Esophagus muscularis mucosa (tissue), 4 donors: ENCODE measurements around the gene BRCA1. TPM values are rescaled to one million over a fixed set of nuclear protein-coding genes. Genes with fewer than 3 reads are reported as not detected.
A peak's percentile ranks its signal among the peaks of the same experiment; 100 is the strongest.

ENCODE experiments used
- DNase-seq: peaks from one replicate; pipeline ENCODE4 v3.0.0-alpha.2; 2017; ENCODE audit errors: extremely low spot score
- H3K27ac ChIP-seq, 4 donors: fragments of 200-600 bp; sonication (generic); replicated peaks in 1 of 4; 1 replicate in 3 of 4; 2 replicates in 1 of 4; pipeline ENCODE4 v1.5.1; 2016 to 2019; ENCODE audit warnings: mild to moderate bottlenecking in 1 of 4
- H3K27me3 ChIP-seq, 4 donors: fragments of 200-600 bp; sonication (generic); one replicate each; pipeline versions ENCODE4 v1.5.1 to v1.6.0; 2016 to 2019
- H3K36me3 ChIP-seq, 4 donors: fragments of 200-600 bp; sonication (generic); one replicate each; pipeline ENCODE4 v1.5.1; 2016 to 2019
- H3K4me1 ChIP-seq, 4 donors: fragments of 200-600 bp; sonication (generic); one replicate each; pipeline ENCODE4 v1.5.1; 2016 to 2019
- H3K4me3 ChIP-seq, 4 donors: fragments of 200-600 bp; sonication (generic); 1 replicate in 2 of 4; 2 replicates in 2 of 4; pipeline ENCODE4 v1.5.1; 2016 to 2019; ENCODE audit warnings: mild to moderate bottlenecking in 4 of 4, moderate library complexity in 1 of 4
- H3K9me3 ChIP-seq, 4 donors: fragments of 200-600 bp; sonication (generic); 1 replicate in 3 of 4; 2 replicates in 1 of 4; pipeline ENCODE4 v1.5.1; 2016 to 2019
- CTCF ChIP-seq, 3 experiments: fragments of 200-600 bp in 2 of 3; fragments of 450-650 bp in 1 of 3; sonication (generic) in 2 of 3; IDR thresholded peaks; one replicate each; pipeline ENCODE4 v1.5.1; 2017 to 2019; ENCODE audit warnings: antibody characterized with exemption in 3 of 3, mild to moderate bottlenecking in 2 of 3, moderate library complexity in 1 of 3
- EP300 ChIP-seq: sonication (generic); formaldehyde crosslinking; IDR thresholded peaks from one replicate; pipeline ENCODE4 v1.6.1; 2017; ENCODE audit warnings: antibody characterized with exemption
- POLR2A ChIP-seq: fragments of 450-650 bp; IDR thresholded peaks from one replicate; pipeline ENCODE4 v1.6.1; 2017; ENCODE audit warnings: antibody characterized with exemption, moderate library complexity, mild to moderate bottlenecking, low read depth
- POLR2AphosphoS5 ChIP-seq, 2 donors: sonication (generic); formaldehyde crosslinking; IDR thresholded peaks; one replicate each; pipeline ENCODE4 v1.6.1; 2017; ENCODE audit warnings: antibody characterized with exemption in 2 of 2
- WGBS: methylation state at CpG from one replicate; pipeline ENCODE4 v1.1.5; 2018; 5-methylcytosine and 5-hydroxymethylcytosine counted together
- intact Hi-C: fragments of 100-400 bp; cut with DNase I; formaldehyde crosslinking; loops from one replicate; pipeline ENCODE4 v1.15.1; 2023
- total RNA-seq, 4 donors: library from RNA; depleted of rRNA; stranded (reverse); fragments of >200 nt; gene quantifications; one replicate each; pipeline versions ENCODE4 v1.1.0 to v1.2.1, GENCODE V29; 2016

BRCA1 gene
- total RNA-seq, 4 donors from 2014 or later: 3.1 to 7.6 (median 4.7) TPM

GRCh38 chr17:43025290-43025657 lies 99.9 kb downstream of the BRCA1 start:
- Histone ChIP-seq H3K27me3 (no peaks in the 10 kb centered on the region), H3K27ac (peak overlapping the region; percentile 81 to 87 (median 83)), H3K36me3 (no peaks in the 10 kb centered on the region), H3K9me3 (no peaks in the 10 kb centered on the region), H3K4me3 (peak overlapping the region; percentile 61 to 67 (median 63)), H3K4me1 (peaks cover 12 to 36% (median 33%) of the 10 kb centered on the region in 4 donors)
- intact Hi-C loops: loop anchor here (2.0 kb wide), 1 partner anchor 100 kb away; the partner anchor contains the start of gene BRCA1
- DNase-seq: no peak
- TF ChIP-seq POLR2AphosphoS5 (IDR thresholded peaks at IDR 0.05) (no peak), POLR2A (no peak), EP300 (no peak), CTCF (IDR thresholded peaks at IDR 0.05) (no peak)
- WGBS: 9% methylated on average over 22 of the region's 27 CpGs

DNA sequence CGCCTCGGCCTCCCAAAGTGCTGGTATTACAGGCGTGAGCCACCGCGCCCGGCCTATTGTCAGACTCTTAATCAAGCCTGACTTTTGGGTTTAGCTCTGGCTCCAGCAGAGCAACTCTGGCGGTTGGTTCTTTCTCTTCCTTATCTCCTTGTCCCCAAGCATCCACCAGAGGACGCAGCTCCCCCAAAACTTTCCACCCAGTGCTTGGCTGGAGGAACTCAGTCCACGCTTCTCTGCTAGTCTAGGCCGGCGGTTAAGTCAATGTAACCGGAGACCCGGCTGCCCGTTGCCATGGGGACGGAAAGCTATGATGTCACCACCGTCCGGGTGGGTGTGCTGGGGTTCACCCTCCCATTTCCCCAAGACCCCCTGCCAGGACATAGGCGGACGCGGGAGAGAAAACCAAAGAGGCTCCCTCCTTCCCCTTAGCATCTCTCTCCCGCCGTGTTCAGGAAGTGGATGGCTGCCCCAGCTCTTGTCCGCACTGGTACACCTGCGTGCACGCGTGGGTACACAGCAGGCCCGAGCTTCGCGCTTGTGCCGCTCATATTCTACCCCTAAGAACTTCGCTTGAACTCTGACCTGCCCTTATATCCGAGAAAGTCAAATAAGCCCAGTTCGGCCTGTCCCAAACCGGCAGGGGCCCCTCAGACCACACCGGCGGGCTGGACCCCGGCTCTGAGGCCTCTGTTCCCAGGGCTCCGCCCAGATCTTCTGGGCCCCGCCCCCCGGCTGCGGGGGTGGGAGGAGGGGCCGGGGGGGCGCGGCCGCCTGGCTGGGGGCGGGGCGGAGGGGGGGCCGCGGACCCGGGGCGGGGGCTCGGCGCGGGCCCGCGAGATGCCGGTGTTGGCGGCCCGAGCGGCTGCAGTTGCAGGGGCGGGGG lies 100.5 kb downstream of the BRCA1 start, which contains the start of gene RND2:
Gene RND2, plus strand, starts transcription at position 825 of the 883 bp plus-strand sequence. CDS start 117 bp downstream, outside the sequence.
- peak within 1 kb of the TSS; percentile 61 to 67 (median 63) for H3K4me3 ChIP-seq
- H3K27me3 ChIP-seq: no peaks in the 10 kb centered on the region
- H3K4me1 ChIP-seq: peaks cover 18 to 43% (median 39%) of the 10 kb centered on the region in 4 donors
- DNase-seq: peak; percentile 97
- TF ChIP-seq CTCF (IDR thresholded peaks at IDR 0.05): peak; percentile 72 to 86 (median 85)
- TF ChIP-seq POLR2A: no peak
- peak; percentile 67 to 72 for TF ChIP-seq POLR2AphosphoS5 (IDR thresholded peaks at IDR 0.05)
- peak within 1 kb of the TSS; percentile 81 to 87 (median 83) for H3K27ac ChIP-seq
- 2% methylated on average over 41 of the region's 61 CpGs for WGBS
- intact Hi-C loops: loop anchor here (2.0 to 5.0 kb wide), 2 partner anchors 100 to 143 kb away; partner anchors contain the start of gene BRCA1
- no peaks in the 10 kb centered on the region for H3K9me3 ChIP-seq
- no peaks in the 10 kb centered on the region for H3K36me3 ChIP-seq

GRCh38 chr17:43021741-43022512 lies 103.2 kb downstream of the BRCA1 start, which contains the start of gene VAT1:
Gene VAT1, minus strand, starts transcription at chr17:43022385. Its CDS starts 63 bp downstream, at chr17:43022322.
- Histone ChIP-seq H3K36me3 (peaks cover 0 to 17% (median 15%) of the 10 kb centered on the region in 4 donors), H3K27ac (peak within 1 kb of the TSS; percentile 85 to 93 (median 88)), H3K9me3 (no peaks in the 10 kb centered on the region), H3K4me3 (peak within 1 kb of the TSS; percentile 86 to 97 (median 94)), H3K27me3 (no peaks in the 10 kb centered on the region), H3K4me1 (peaks cover 35 to 63% (median 57%) of the 10 kb centered on the region in 4 donors)
- no peak for DNase-seq
- TF ChIP-seq CTCF (IDR thresholded peaks at IDR 0.05): peak in 1 of 3 experiments; percentile 2
- TF ChIP-seq POLR2A: peak; percentile 44
- TF ChIP-seq EP300: no peak
- TF ChIP-seq POLR2AphosphoS5 (IDR thresholded peaks at IDR 0.05): peak; percentile 69 to 88
- intact Hi-C loops: loop anchor here (5.0 kb wide), 1 partner anchor 145 kb away; no protein-coding TSS in a partner anchor
- WGBS: 1% methylated on average over 25 of the region's 80 CpGs
